ENCODE results near the gene AKT3.

AKT3 gene

GRCh38 chr1:243731974-243732625, 117.9 kb downstream of the AKT3 start:
- no peak for DNase-seq (ENCODE audit: low read depth in 2 of 2)

- DNase-seq (ENCODE audit: low read depth in 2 of 2): no peak
Measured at GRCh38 chr1:243731301-243731891, 118.6 kb downstream of the AKT3 start.

DNA sequence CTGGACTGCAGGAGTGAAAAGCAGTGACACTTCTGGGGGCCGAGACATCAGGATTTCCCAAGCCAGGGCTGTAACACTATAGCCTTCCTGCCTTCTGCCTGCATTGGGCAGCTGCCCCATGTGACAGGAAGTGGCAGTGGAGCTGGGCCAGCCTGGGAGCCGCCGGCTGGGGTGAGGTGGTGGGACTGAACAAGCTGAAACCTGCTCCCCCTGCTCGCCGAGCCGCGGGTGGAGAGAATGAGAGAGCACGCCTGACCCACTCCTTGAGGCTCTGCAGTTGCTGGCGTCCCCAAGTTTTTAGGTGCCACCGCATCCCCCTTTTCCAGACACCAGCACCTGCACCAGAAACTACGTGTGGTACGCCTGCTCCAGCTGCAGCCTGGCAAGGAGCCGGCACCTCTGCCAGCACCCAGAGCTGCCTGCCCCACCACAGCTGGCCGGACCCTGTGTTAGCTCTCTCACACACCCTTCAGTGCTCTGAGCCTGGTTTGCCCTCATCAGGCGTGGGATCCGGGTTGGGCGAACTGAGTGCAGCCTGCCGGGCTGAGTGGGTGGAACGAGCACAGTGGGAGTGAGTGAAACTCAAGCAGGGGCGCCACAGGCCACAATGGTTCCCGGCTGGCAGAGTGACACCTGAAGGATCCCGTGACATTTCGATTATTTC, 119.4 kb downstream of the AKT3 start:
- DNase-seq (ENCODE audit: low read depth in 2 of 2): no peak

DNA sequence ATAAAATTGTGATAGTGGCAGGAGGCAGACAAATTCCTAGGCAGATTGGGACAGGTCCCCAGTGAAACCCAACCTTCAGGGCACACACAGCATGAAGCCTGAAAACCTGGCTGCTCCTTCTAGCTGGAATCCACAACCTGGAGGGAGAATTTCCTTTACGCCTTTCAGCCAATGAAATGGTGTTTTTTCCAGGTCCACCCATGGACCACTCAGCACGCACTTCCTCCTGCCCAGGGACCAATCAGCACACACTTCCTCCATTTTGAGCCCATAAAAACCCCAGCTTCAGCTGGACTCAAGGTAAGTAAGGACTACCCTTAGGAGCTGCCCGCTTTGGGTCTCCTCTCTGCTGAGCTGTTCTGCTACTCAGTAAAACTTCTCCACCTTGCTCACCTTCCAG, 120.1 kb downstream of the AKT3 start:
- DNase-seq (ENCODE audit: low read depth in 2 of 2): no peak

DNA sequence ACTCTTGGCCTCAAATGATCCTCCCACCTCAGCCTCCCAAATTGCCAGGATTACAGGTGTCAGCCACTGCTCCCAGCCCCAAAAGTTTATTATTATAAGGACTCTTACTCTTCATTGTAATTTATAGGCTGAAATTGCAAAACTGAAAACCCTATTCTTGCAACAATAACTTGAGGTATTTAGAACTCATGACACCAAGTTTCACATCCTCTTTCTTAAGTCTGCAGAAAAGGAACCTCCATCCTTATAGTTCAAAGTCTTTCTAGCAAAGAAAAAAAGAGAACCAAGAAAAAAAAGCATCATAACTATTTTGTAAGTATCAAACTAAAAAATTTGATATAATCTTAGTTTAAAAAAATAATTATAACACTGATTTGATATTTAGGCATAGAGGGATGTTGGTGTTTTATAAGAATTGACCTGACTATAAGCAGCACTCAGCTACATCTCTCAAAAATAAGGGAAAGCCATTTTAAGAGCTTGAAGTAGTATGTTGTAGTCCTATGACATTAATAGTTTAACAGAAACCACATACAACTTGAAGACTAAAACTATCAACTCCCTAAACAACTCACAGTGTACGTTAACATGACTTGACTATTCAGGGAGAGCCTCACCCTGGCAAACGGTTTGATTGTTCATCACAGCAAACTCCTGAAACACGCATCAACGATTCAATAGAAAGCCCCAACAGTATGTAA, 122.4 kb downstream of the AKT3 start:
- DNase-seq (ENCODE audit: low read depth in 2 of 2): no peak

DNA sequence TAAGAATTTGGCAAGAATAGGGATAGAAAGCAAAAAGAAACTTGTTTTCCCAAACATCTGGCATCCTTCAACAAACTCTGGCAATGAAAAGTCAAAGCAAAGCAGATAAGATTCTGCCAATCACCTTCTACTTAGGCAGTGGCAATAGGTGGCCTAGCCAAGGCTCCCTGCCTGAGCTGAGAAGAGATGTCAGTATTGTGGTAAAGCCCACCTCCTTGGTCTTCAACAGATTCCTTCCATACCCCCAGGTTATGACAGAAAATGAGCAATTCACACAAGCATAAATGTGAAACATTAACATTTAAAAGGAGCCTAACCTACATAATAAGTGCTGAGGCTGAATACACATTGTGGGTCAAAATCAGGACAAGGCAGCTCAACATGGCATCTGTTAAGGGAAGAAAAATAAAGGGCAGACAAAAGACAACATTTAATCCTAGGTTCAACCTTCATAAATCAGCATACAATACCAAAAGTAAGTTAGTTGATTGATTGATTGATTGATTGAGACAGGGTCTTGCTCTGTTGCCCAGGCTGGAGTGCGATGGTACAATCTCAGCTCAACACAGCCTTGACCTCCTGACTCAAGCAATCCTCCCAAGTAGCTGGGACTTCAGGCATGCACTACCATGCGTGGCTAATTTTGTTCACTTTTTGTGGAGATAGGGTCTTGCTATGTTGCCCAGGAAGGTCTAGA, 123.1 kb downstream of the AKT3 start:
- no peak for DNase-seq (ENCODE audit: low read depth in 2 of 2)

DNA sequence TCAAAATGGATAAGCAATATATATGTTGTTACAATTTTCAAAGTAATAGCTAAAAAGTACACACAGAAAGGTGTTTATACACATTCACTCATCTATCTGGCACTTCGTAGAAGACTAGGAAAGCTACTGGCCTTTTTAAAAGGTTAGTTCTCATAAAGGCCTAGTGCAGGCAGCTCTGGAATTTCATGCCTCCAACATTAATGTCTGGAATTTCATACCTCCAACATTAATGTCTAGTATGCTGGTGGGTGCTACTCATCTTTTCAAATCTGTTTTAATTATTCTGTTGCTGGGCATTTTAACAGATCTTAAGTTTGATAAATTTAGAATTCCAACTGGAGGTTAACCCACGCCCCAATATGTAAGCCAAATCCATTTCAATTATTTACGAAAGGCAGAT, 124.2 kb downstream of the AKT3 start:
- DNase-seq (ENCODE audit: low read depth in 2 of 2): no peak

- DNase-seq (ENCODE audit: low read depth in 2 of 2): no peak
Measured at GRCh38 chr1:243725075-243725474, 125.0 kb downstream of the AKT3 start.

GRCh38 chr1:243723458-243724043, 126.5 kb downstream of the AKT3 start:
- no peak for DNase-seq (ENCODE audit: low read depth in 2 of 2)

DNA sequence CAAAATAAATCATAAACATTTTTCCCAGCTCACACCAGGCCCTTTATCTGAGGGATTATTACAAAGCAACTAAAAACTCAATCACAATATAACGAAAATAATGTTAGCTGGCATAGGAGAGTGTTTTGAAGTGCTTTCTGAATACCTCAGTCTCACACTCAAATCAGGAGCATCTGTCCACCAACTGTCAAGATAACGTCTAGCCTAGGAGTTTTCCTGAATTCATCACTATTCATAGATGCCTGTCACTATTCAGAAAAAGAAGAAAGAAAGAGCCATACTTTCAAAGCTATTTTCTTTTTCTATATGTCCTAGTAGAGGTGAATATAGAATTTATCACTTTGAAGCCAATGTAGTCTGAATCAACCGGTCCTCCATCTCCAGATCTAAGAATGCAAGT, 127.0 kb downstream of the AKT3 start:
- DNase-seq (ENCODE audit: low read depth in 2 of 2): no peak

DNA sequence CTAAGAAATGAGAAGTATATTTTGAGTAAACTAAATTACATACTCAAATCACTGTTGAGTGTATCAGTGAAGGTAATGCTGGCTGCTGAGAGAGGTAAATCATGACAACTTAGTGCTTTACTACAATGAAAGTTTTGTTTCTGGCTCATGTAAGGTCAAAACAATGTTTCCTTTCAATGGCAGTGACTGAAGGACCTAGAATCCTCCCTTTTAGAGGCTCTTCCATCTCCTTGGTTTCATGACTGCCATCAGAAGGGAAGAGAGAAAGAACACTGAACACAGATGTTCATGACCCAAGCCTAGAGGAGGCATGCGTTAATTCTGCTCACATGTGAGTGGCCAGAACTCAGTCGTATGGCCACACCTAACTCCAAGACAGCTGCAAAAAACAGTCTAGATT, 130.6 kb downstream of the AKT3 start:
- no peak for DNase-seq (ENCODE audit: low read depth in 2 of 2)

GRCh38 chr1:243718893-243719292, 131.2 kb downstream of the AKT3 start:
- no peak for DNase-seq (ENCODE audit: low read depth in 2 of 2)

GRCh38 chr1:243718022-243718421, 132.0 kb downstream of the AKT3 start:
- no peak for DNase-seq (ENCODE audit: low read depth in 2 of 2)

GRCh38 chr1:243716906-243717305, 133.1 kb downstream of the AKT3 start:
- no peak for DNase-seq (ENCODE audit: low read depth in 2 of 2)

GRCh38 chr1:243715285-243715684, 134.8 kb downstream of the AKT3 start:
- DNase-seq (ENCODE audit: low read depth in 2 of 2): no peak

GRCh38 chr1:243713470-243714186, 136.4 kb downstream of the AKT3 start:
- no peak for DNase-seq (ENCODE audit: low read depth in 2 of 2)

GRCh38 chr1:243712941-243713340, 137.1 kb downstream of the AKT3 start:
- DNase-seq (ENCODE audit: low read depth in 2 of 2): no peak

DNA sequence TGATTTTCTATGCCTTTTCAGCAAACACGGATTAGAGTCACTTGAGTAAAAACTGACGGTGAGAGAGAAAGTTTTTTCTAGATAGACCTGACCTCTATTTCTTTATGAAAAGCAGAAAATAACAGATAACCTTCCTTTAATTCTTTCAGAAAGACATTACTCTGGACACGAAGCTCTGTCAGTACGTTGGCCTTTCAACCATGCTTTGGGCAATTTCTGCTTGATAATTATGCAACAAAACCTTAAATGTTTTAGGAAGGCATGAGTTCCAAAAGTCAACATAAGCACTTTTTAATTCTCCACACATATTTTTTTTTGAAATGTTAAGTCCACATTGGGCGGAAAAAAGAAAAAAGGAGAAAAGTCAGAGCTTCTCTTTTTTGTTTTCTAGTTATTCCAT, 137.8 kb downstream of the AKT3 start:
- no peak for DNase-seq (ENCODE audit: low read depth in 2 of 2)

DNA sequence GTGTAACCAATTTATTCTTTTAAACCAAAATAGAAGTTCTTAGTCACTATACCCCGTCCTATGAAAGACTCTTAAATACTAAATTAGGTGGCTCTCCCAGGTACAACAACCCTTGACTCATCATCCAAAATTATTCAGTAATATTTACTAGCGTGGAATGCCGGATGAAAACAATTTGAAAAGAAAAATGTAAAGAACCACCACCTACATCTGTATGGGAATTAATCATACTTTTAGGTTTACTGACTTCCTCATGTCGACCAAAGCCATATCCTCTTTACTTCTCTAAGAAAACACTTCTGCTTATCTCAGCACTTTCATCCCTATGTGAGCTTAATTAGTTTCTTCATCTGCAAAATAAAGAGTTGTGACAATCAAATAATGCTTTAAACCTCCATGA, 139.6 kb downstream of the AKT3 start:
- no peak for DNase-seq (ENCODE audit: low read depth in 2 of 2)

- no peak for DNase-seq (ENCODE audit: low read depth in 2 of 2)
Measured at GRCh38 chr1:243708210-243708609, 141.8 kb downstream of the AKT3 start.

- DNase-seq (ENCODE audit: low read depth in 2 of 2): no peak
Measured at GRCh38 chr1:243706563-243706962, 143.5 kb downstream of the AKT3 start.
